HG03159 (cell line): Measurements from ENCODE around the gene MAP3K2.
"Not testable (repeated sequence)": the region's sequence is repeated elsewhere in the genome, so short reads cannot be mapped to it uniquely, and the experiment has no call there.

Experiments
- ATAC-seq: cut with Tn5 transposase; IDR thresholded peaks from one replicate; pipeline ENCODE4 v1.9.1; 2021; ENCODE audit warnings: mild to moderate bottlenecking, moderate library complexity; ENCODE audit not compliant: unreplicated experiment

Gene MAP3K2

GRCh38 chr2:127355407-127356008 lies 32.3 kb downstream of the MAP3K2 start:
- ATAC-seq, result no peak

GRCh38 chr2:127353873-127354676 lies 33.7 kb downstream of the MAP3K2 start:
- not testable (repeated sequence) for ATAC-seq

DNA sequence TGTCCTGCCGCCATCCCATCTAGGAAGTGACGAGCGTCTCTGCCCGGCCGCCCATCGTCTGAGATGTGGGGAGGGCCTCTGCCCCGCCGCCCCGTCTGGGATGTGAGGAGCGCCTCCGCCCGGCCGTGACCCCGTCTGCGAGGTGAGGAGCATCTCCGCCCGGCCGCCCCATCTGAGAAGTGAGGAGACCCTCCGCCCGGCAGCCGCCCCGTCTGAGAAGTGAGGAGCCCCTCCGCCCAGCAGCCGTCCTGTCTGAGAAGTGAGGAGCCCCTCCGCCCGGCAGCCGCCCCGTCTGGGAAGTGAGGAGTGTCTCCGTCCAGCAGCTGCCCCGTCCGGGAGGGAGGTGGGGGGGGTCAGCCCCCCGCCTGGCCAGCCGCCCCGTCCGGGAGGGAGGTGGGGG lies 34.6 kb downstream of the MAP3K2 start:
- ATAC-seq, result not testable (repeated sequence)

GRCh38 chr2:127351603-127352002 lies 36.2 kb downstream of the MAP3K2 start:
- no peak for ATAC-seq

- no peak for ATAC-seq
Observed at GRCh38 chr2:127348426-127349000, 39.3 kb downstream of the MAP3K2 start.

DNA sequence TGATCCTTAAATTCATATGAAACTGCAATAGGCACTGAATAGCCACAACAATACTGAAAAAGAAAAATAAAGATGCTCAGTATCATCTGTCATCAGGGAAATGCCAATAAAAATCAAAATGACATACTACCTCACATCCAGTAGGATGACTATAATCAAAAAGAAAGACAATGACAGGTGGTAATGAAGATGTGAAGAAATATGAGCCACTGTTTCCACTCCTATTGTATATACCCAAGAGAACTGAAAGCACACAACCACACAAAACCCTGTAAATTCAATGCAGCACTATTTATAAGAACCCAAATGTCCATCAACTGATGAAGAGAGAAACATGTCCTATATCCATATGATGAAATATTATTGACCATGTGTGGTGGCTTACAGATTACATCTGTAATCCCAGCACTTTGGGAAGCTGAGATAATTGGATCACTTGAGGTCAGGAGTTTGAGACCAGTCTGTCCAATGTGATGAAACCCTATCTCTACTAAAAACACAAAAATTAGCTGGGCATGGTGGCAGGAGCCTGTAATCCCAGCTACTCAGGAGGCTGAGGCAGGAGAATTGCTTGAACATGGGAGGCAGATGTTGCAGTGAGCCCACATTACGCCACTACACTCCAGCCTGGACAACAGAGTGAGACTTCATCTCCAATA lies 39.9 kb downstream of the MAP3K2 start:
- no peak for ATAC-seq

GRCh38 chr2:127347015-127347414 lies 40.8 kb downstream of the MAP3K2 start:
- no peak for ATAC-seq

DNA sequence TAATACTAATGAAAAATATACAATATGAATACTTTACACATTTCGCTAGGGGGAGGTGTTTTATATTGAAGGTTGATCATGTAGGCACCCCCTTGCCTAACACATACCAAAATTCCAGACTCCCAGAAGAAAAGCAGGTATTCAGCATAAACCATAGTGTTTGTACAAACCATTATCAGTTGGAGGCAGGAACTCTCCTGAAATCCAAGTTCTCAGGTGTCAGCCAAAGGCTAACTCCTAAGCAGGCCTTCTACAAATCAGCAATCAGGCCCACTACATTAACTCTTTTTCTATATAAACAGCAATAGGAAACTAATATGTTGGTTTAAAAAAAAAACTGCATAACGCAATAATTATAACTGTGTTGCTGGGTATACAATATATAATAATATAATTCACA lies 44.5 kb downstream of the MAP3K2 start:
- no peak for ATAC-seq

DNA sequence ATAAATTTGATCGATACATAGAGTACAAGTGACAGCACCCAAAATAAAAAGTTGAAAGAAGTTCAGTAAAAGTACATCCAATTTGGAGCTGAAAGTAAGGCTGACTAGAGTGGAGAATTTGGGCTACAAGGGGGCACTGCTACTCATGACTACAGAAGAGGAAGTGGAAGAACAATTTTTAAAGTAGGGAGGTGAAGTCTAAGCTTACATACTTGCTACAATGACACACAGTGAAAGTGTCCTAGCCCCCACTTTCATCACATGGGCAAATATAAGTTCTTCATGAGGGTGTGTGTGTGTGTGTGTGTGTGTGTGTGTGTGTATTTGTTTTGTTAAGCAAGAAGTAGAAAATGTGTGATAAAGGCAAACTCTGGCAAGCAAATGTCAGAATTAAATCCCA lies 45.7 kb downstream of the MAP3K2 start:
- ATAC-seq, result no peak

DNA sequence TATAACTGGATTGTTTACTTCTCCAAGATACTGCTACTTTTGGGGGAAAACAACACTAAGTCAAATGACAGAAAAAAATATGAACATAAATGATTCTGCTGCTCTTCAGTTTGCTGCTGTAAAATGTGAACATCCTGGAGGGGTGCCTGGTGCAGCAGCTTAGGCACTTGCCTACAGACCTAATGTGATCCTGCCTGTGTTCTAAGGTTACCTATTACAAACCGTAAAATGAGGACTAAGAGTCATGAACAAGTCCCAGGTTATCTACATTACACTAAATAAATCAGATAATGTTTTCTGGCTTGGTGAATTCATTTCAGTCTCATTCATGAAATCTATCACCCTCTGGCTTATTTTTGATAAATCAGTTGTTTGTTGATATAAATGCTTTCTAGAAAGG lies 55.4 kb downstream of the MAP3K2 start:
- ATAC-seq, result no peak

DNA sequence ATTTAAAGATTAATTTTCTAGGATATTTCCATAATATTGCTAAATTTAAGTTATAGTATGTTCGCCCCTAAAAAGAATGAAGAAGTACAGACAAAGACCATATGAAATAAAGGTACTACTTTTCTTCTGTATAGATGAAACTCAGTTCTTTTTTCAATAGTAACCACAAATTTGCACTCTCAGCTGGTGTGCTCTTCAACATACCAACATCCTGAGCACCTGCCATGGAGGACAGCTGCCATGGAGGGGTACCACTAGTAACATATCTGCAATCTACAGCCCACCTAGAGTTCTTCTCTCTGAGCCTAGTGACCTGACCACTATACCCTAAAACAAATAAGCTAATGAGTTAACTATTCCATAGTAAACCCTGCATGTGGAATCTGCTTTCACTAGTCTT lies 57.0 kb downstream of the MAP3K2 start:
- peak; percentile 63 for ATAC-seq

- ATAC-seq, result no peak
Observed at GRCh38 chr2:127326289-127326945, 61.4 kb downstream of the MAP3K2 start.

DNA sequence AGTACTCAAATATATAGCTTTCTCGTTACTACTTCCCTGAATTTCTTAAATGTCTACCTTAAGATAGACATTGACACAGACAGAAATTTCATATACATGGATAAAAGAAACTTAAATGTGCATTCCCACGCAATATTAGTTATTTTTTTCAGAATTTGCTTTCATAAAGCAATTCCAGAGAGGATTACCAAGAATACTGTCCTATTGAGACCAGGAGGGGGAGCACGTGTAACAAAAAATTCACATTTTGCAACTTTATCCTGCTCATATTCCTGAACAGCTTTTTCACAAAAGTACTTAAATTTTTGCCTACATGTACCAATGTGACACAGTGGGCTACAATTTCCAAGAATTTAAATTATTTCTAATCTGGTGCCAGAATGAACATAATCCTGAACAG lies 63.1 kb downstream of the MAP3K2 start:
- ATAC-seq, result no peak

- no peak for ATAC-seq
Observed at GRCh38 chr2:127321303-127321702, 66.5 kb downstream of the MAP3K2 start.

- ATAC-seq, result no peak
Observed at GRCh38 chr2:127320586-127321275, 67.0 kb downstream of the MAP3K2 start.

- no peak for ATAC-seq
Observed at GRCh38 chr2:127320067-127320466, 67.7 kb downstream of the MAP3K2 start.

DNA sequence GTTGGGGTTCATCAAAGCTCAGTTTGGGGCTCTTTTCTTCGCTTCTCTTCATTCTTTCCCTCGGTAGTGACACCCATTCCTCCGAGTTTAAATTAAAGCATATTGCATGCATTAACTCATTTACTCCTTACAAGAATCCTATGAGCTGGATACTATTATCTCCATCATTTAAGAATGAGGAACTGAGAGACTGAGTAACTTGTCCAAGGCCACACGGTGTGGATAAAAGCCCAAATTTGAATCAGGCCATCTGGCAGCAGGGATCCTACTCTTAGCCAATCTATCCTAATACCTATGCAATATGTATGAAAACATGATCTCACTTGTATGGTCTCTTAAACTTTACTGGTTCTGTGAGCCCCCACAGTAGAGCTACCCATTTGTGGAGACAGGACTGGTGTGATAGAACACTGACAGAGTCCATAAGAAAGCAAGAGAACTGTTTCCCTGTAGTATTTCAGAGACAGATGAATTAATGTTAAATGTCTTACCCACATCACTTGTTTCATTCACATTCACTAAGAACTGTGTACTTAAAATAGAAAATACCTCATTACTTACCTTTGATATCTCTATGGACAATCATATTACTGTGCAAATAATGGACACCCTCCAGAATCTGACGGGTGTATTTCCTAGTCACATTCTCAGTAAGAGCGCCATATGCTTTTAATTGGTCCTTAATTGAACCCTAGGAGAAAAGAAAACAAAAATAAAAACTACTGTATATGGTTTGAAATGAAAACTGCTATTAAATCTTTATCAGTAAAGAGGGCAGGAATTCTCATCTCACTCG lies 73.4 kb downstream of the MAP3K2 start:
- ATAC-seq, result no peak

GRCh38 chr2:127313406-127313805 lies 74.4 kb downstream of the MAP3K2 start:
- peak; percentile 99 for ATAC-seq

- ATAC-seq, result no peak
Observed at GRCh38 chr2:127310980-127311379, 76.8 kb downstream of the MAP3K2 start.

- ATAC-seq, result no peak
Observed at GRCh38 chr2:127309468-127309867, 78.3 kb downstream of the MAP3K2 start.
